Activated CD4-positive, alpha-beta T cell treated with anti-CD3 and anti-CD28 coated beads, Interleukin-10, Interleukin-2, amounts not matched to agents 100 ng/mL and 50 ng/mL, durations not matched to agents 16 hours and 8 hours (primary cell): Measurements from ENCODE around the gene CHD2.

Experiments used
- DNase-seq: peaks from one replicate; pipeline ENCODE4 v3.0.0-alpha.2; 2020

Gene CHD2

GRCh38 chr15:92963794-92964193 lies 63.7 kb downstream of the CHD2 start:
- DNase-seq: no peak

DNA sequence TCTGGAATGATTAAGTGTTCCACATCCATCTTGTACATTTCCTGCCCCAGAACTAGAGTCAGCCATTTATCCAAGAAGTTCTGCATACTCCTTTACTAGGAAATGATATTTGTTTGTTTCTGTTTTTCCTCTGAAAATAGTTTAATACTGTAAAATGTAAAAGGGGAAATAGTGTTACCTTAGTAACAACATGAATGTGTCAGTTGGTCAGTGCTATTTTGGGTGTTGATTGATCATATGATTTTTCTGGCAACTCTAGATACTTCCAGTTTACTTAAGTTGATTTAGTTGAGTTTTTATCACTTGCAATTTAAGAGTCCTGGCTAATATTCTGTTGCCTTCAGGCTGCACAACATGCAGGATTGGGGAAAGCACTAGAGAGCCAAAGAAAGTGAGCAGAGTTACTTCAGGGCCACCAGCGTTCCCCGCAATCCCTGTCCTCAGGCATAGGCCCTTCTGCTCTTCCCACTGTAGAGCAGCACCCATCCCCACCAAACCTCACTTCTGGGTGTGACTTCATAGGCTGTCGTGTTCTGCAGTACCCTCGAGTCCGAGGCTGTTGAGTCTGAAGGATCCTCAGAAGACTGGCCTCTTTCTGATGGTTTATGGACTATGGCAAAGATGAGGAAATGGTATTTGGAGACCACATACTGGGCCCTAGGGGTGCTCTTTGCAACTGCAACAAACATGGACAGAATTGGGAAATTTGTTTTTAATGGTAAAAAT lies 69.0 kb downstream of the CHD2 start:
- DNase-seq: no peak

GRCh38 chr15:92970656-92971055 lies 70.5 kb downstream of the CHD2 start:
- DNase-seq: no peak

- DNase-seq: no peak
Measured at GRCh38 chr15:92971081-92971480, 71.0 kb downstream of the CHD2 start.

DNA sequence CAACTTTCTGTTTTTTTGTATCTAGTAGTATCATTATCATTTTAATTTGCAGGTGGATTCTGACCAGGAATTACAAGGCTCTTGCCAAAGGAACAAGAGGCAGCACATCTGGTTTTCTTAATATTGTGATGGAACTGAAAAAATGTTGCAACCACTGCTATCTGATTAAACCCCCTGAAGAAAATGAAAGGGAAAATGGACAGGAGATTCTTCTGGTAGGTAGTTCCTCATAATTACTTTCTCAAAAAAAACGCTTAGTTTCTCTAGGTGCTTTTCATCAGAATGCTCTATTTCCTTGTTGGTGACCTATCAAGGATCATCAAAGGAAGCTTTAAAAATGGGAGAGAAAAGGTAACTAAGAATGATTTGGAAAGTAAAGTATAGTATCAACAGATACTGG lies 71.6 kb downstream of the CHD2 start:
- DNase-seq: no peak

- no peak for DNase-seq
Measured at GRCh38 chr15:92974183-92974915, 74.2 kb downstream of the CHD2 start.

- DNase-seq: no peak
Measured at GRCh38 chr15:92979011-92979701, 79.0 kb downstream of the CHD2 start.

DNA sequence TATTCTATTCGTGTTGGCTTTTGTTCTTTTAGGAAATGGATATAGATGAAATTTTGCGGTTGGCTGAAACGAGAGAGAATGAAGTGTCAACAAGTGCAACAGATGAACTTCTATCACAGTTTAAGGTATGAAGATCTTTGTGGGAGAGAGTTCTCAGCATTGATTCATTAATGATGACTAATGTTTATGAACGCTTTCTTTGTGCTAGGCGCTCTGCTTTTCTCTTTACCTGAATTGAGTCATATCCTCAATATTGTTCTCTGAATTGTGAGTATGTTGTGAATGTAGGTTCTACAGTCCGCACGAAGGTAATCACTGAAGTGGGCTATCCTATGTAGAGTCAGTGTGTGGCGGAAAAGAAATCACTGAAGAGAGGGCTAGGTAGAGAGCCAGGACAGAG lies 81.2 kb downstream of the CHD2 start:
- peak; percentile 43 for DNase-seq

- DNase-seq: no peak
Measured at GRCh38 chr15:92984161-92984560, 84.0 kb downstream of the CHD2 start.

- no peak for DNase-seq
Measured at GRCh38 chr15:92989470-92989869, 89.3 kb downstream of the CHD2 start.

- no peak for DNase-seq
Measured at GRCh38 chr15:92990031-92990430, 89.9 kb downstream of the CHD2 start.

- no peak for DNase-seq
Measured at GRCh38 chr15:92992720-92993119, 92.6 kb downstream of the CHD2 start.

GRCh38 chr15:92997821-92998220 lies 97.7 kb downstream of the CHD2 start:
- no peak for DNase-seq

DNA sequence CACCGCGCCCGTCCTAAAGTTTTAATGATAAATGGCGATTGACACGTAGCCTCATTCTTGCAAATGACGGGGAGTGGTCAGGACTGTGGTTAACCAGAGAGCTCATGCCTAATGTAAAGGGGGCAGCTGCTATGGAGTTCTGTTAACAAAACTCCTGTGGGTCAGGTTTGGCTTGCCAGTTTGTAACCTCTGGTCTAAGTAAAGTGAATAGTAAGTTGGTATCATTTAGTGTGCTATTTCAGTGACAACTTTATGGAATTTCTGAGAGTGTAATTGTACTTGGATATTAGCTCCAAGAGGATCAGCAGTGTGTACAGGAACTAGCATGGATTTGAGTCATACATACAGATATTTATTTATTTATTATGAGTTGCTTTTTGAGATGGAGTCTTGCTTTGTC lies 101.0 kb downstream of the CHD2 start:
- DNase-seq: no peak

DNA sequence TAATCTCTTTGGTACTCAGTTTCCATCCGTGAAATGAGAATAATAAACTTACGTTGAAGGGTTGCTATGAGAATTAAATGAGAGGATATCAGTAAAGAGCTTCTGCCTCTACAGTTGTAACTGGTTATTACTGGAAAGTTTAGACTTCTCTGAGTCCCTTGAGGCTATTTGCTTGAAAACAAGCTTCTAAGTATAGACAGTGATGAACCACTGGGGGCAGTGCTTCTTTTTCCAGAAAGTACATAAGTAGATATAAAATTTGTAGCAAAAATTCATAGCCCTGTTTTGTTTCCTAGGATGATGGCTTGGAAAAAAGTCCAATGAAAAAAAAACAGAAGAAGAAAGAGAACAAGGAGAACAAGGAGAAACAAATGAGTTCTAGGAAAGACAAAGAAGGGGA lies 101.8 kb downstream of the CHD2 start:
- no peak for DNase-seq

GRCh38 chr15:93005133-93005532 lies 105.0 kb downstream of the CHD2 start:
- no peak for DNase-seq

DNA sequence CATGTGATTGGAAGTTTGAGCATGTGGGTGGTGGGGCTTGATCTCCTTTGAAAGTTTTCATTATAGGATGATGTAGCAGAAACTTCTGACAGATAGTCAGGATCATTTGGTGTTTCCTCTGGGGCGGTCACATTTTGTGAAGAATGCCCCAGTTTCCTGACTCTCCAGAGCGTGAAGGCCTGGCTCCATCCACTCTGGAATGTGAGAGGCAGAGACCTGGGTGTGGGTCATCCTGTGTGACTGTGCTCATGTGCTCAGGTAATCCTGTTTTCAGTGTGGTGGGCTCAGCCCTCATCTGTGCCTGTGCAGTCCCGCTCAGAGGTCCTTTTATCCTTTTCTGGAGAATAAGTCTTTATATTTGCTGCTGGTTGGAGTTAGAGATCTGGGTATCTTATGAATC lies 107.9 kb downstream of the CHD2 start:
- no peak for DNase-seq

GRCh38 chr15:93012786-93013185 lies 112.7 kb downstream of the CHD2 start:
- no peak for DNase-seq

DNA sequence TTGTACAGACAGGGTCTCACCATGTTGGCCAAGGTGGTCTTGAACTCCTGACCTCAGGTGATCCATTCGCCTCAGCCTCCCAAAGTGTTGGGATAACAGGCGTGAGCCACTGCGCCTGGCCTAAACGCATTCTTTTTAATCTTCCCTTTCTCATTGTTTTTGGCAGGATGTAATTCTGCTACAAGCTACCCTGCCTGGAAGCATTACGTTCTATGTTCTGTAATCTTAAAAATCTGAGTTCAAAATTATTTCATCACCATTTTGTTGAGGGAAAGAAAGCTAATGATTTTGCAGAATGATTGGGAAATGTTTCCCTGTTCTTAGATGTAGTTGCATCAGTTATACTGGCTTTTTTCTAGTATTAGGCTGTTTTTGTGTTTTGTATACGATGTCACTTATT lies 117.4 kb downstream of the CHD2 start:
- no peak for DNase-seq

DNA sequence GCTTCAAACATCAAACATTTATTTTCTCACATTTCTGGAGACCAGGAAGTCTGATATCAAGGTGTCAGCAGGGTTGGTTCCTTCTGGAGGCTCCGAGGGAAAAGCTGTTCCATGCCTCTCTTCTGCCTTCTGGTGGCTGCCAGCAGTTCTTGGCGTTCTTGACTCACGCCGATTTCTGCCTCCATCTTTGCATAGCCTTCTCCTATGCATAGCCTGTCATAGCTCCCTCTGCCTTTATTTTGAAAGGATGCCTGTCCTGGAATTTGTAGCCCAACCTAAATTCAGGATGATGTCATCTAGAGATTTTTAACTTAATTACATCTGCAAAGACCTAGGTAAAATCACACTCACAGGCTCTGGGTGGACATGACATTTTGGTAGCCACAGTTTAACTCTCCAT lies 118.5 kb downstream of the CHD2 start:
- DNase-seq: no peak

DNA sequence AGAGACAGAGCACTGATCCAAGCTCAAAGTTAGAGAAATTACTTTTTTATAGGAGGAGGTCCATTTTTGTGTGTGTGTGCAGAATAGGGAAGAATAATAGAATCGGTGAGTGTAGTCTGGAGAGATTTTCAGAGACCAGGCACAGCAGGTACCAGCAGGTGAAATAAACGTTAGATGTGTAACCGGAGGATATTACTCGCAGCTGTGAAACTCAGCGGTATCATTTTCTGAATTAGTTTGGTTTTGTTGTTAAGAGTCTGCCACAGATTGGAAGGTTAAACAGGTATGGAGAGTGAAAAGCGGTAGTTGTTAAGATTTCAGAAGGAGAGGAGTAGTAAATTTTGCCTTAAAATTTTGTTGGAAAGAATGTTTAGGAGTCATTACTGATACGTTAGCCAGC lies 119.0 kb downstream of the CHD2 start:
- DNase-seq: peak; percentile 26

DNA sequence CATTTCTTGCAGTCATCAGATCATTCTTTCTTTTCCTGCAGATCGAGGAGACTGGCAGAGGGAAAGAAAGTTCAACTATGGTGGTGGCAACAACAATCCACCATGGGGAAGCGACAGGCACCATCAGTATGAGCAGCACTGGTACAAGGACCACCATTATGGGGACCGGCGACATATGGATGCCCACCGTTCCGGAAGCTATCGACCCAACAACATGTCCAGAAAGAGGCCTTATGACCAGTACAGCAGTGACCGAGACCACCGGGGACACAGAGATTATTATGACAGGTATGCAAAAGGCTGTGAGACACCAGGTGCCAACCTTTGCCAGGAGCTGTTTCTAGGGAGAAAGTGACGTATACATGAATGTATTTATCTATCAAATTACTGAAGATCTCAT lies 119.8 kb downstream of the CHD2 start:
- no peak for DNase-seq

- DNase-seq: no peak
Measured at GRCh38 chr15:93020976-93021772, 121.0 kb downstream of the CHD2 start.
